ENCODE results near the gene TMEM248.
"Not testable (repeated sequence)": the region's sequence is repeated elsewhere in the genome, so short reads cannot be mapped to it uniquely, and the experiment has no call there.

Gene TMEM248

DNA sequence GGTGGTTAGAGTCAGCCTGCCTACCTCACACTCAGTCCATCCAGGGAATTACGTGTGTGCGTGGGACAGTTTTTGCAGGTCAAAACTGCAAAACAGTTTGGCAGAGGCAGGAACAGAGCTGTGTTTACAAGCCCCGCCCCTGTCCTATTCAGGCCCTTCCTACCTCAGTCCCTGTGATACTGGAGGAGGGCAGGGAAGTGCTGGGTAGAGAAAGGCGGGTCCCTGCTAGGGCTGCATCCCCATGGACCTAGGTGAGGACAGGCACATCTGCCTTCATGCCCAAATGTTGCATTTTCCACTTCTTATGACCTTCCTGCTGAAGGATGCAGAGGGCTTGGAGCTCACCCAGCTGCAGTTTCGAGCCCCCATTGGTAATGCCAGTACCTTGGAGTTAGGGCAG, 49.3 kb downstream of the TMEM248 start:
- no peak overlapping the region for H3K4me3 ChIP-seq (ENCODE audit: low read length)
- H2AFZ ChIP-seq (ENCODE audit: low read depth, low read length) = no peak overlapping the region
- H3K4me1 ChIP-seq (ENCODE audit: insufficient read depth, low read length) = no peaks in the 10 kb centered on the region
- H3K27me3 ChIP-seq (ENCODE audit: insufficient read depth, low read length) = no peaks in the 10 kb centered on the region
- H3K9me3 ChIP-seq (ENCODE audit: low read length) = no peaks in the 10 kb centered on the region
- no peaks in the 10 kb centered on the region for H3K36me3 ChIP-seq (ENCODE audit: insufficient read depth, low read length)

DNA sequence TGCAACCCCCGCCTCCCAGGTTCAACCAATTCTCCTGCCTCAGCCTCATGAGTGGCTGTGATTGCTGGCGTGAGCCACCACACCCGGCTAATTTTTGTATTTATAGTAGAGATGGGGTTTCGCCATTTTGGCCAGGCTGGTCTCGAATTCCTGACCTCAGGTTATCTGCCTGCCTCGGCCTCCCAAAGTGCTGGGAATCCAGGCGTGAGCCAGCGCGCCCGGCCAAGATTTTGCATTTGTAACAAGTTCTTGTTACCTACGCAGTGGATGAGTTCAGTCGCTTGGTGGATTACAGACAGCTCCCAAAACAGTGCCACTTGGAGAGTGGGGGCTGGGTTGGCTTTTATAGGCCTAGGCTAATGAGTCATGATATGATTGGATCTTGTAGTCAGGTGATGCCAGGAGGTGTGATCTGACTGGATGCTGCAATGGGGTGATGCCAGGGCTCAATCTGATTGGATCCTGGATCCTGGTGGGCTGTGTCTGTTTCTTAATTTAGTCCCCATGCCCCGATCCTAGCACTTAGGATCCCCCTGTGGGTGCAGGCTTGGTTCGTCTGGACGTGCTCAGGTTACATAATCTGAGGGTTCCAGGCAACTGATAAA, 54.1 kb downstream of the TMEM248 start:
- Histone ChIP-seq H2AFZ (ENCODE audit: low read depth, low read length) (no peak overlapping the region), H3K9me3 (ENCODE audit: low read length) (no peaks in the 10 kb centered on the region), H3K4me3 (ENCODE audit: low read length) (no peak overlapping the region), H3K4me1 (ENCODE audit: insufficient read depth, low read length) (no peaks in the 10 kb centered on the region), H3K36me3 (ENCODE audit: insufficient read depth, low read length) (no peaks in the 10 kb centered on the region), H3K27me3 (ENCODE audit: insufficient read depth, low read length) (no peaks in the 10 kb centered on the region)

GRCh38 chr7:66978312-66978711, 57.3 kb downstream of the TMEM248 start:
- H3K4me3 ChIP-seq (ENCODE audit: low read length); H3K9me3 ChIP-seq (ENCODE audit: low read length); H3K4me1 ChIP-seq (ENCODE audit: insufficient read depth, low read length); H3K27me3 ChIP-seq (ENCODE audit: insufficient read depth, low read length); H2AFZ ChIP-seq (ENCODE audit: low read depth, low read length); H3K36me3 ChIP-seq (ENCODE audit: insufficient read depth, low read length): not testable (repeated sequence)

DNA sequence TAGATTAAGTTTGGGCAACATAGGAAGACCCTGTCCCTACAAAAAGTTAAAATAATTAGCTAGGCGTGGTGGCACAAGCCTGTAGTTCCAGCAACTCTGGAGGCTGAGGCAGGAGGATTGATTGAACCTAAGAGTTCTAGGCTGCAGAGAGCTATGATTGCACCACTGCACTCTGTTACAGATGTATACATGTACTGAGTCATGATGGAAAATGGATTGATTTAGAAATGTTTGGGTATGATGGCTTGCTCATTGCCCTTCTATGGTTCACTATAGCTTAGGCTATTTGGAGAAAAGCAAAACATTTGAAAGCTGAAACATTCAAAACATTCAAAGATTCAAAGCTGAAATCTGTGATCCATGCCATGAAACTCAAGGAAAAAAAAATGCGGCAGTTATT, 58.0 kb downstream of the TMEM248 start:
- H3K4me3 ChIP-seq (ENCODE audit: low read length); H3K27me3 ChIP-seq (ENCODE audit: insufficient read depth, low read length); H2AFZ ChIP-seq (ENCODE audit: low read depth, low read length); H3K9me3 ChIP-seq (ENCODE audit: low read length); H3K4me1 ChIP-seq (ENCODE audit: insufficient read depth, low read length); H3K36me3 ChIP-seq (ENCODE audit: insufficient read depth, low read length): not testable (repeated sequence)

DNA sequence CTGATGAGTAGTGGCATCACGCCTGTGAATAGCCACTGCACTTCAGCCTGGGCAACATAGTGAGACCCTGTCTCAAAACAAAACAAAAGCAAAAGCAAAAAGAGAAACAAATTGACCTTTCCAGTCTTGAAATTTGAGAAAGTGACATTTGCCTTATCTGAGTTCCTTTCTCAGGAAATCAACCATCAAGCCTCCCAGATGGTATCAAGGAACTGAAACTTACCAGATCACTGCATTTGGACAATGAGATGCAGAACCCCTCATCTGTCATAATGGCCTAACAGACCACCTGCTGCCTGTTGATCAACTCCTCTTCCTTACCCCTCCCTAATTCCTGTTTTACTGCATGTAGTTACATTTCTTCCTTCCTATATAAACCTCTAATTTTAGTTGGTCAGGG, 59.3 kb downstream of the TMEM248 start:
- not testable (repeated sequence) for H2AFZ ChIP-seq (ENCODE audit: low read depth, low read length); H3K4me3 ChIP-seq (ENCODE audit: low read length); H3K9me3 ChIP-seq (ENCODE audit: low read length); H3K4me1 ChIP-seq (ENCODE audit: insufficient read depth, low read length); H3K27me3 ChIP-seq (ENCODE audit: insufficient read depth, low read length); H3K36me3 ChIP-seq (ENCODE audit: insufficient read depth, low read length)

DNA sequence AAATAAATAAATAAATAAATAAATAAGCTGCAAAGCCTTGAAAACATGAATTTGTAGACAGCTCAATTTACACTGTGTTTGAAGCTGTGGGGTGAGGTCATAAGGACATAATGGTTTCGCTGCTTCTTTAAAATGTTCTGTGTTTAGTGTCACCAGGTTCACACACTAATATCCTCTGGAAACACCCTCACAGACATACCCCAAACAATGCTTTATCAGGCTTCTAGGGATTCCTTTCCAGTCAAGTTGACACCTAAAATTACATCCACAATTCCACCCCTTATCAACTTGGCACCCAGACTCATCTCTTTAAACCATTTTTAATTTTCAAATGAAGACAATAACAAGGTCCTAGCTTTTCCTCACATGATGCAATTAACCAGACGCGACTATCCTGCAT, 68.5 kb downstream of the TMEM248 start:
- not testable (repeated sequence) for H3K4me3 ChIP-seq (ENCODE audit: low read length); H3K27me3 ChIP-seq (ENCODE audit: insufficient read depth, low read length); H3K4me1 ChIP-seq (ENCODE audit: insufficient read depth, low read length); H2AFZ ChIP-seq (ENCODE audit: low read depth, low read length); H3K9me3 ChIP-seq (ENCODE audit: low read length)
- H3K36me3 ChIP-seq (ENCODE audit: insufficient read depth, low read length) = peaks cover 23% of the 10 kb centered on the region

GRCh38 chr7:66994051-66994450, 73.0 kb downstream of the TMEM248 start:
- not testable (repeated sequence) for H3K4me1 ChIP-seq (ENCODE audit: insufficient read depth, low read length); H2AFZ ChIP-seq (ENCODE audit: low read depth, low read length); H3K27me3 ChIP-seq (ENCODE audit: insufficient read depth, low read length); H3K9me3 ChIP-seq (ENCODE audit: low read length)
- Histone ChIP-seq H3K4me3 (ENCODE audit: low read length) (peak overlapping the region; percentile 71), H3K36me3 (ENCODE audit: insufficient read depth, low read length) (peaks cover 16% of the 10 kb centered on the region)

GRCh38 chr7:66994691-66995049, 73.6 kb downstream of the TMEM248 start:
- peaks cover 16% of the 10 kb centered on the region for H3K36me3 ChIP-seq (ENCODE audit: insufficient read depth, low read length)
- H3K4me3 ChIP-seq (ENCODE audit: low read length) = peak overlapping the region; percentile 71
- not testable (repeated sequence) for H3K27me3 ChIP-seq (ENCODE audit: insufficient read depth, low read length); H3K9me3 ChIP-seq (ENCODE audit: low read length); H3K4me1 ChIP-seq (ENCODE audit: insufficient read depth, low read length)
- H2AFZ ChIP-seq (ENCODE audit: low read depth, low read length) = peak overlapping the region; percentile 12

GRCh38 chr7:66995050-66995776, 74.2 kb downstream of the TMEM248 start, which contains the start of gene SBDS:
Gene SBDS, minus strand, starts transcription at chr7:66995586. Its CDS starts 169 bp downstream, at chr7:66995417.
- peak within 1 kb of the TSS; percentile 88 for H3K4me3 ChIP-seq (ENCODE audit: low read length)
- H3K4me1 ChIP-seq (ENCODE audit: insufficient read depth, low read length); H3K27me3 ChIP-seq (ENCODE audit: insufficient read depth, low read length); H3K9me3 ChIP-seq (ENCODE audit: low read length): not testable (repeated sequence)
- H3K36me3 ChIP-seq (ENCODE audit: insufficient read depth, low read length) = peaks cover 16% of the 10 kb centered on the region
- H2AFZ ChIP-seq (ENCODE audit: low read depth, low read length) = peak within 1 kb of the TSS; percentile 16

DNA sequence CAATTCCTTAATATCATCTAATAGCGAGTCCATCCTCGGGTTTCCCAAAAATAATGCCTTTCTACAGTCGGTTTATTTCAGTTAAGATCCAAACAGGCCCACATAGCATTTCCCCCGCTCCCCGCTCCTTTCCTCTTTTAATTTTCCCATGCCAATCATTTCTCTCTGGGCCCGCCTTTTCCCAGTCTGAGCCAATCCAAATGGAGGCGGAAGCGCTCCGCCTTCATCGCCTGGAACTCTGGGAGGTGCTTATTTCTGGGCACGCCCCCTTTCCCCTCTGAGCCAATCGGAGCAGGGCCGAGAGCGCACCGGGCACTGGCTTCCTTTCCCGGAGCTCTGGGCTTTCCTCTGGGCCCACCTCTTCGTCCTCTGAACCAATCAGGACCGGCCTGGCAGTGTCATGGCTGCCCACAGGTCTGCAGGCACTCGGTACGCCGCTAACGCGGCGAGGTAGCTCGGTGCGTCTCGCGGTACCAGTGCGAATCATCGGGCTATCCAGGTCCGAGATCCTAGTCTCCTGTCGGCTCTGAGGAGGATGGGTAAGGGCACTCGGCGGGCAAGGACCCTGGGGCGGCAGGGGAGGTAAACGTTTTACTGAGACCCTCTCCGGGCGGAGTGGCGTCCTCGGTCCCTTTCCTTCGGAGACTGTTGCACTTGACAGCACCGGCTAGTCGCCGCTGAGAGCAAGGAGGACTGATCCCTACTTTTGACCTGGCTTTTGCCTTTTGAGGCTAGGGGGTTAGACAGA, 75.6 kb downstream of the TMEM248 start, which contains the start of gene TYW1:
Gene TYW1 (plus strand): TSS at position 390 of the 748 bp plus-strand sequence. CDS start 146 bp downstream, at position 536.
- not testable (repeated sequence) for H3K9me3 ChIP-seq (ENCODE audit: low read length); H3K4me1 ChIP-seq (ENCODE audit: insufficient read depth, low read length); H3K27me3 ChIP-seq (ENCODE audit: insufficient read depth, low read length)
- Histone ChIP-seq H3K4me3 (ENCODE audit: low read length) (peak within 1 kb of the TSS; percentile 88), H3K36me3 (ENCODE audit: insufficient read depth, low read length) (peaks cover 13% of the 10 kb centered on the region), H2AFZ (ENCODE audit: low read depth, low read length) (peak within 1 kb of the TSS; percentile 70)

GRCh38 chr7:67000601-67001258, 79.7 kb downstream of the TMEM248 start:
- not testable (repeated sequence) for H3K4me3 ChIP-seq (ENCODE audit: low read length); H3K36me3 ChIP-seq (ENCODE audit: insufficient read depth, low read length); H3K27me3 ChIP-seq (ENCODE audit: insufficient read depth, low read length); H3K4me1 ChIP-seq (ENCODE audit: insufficient read depth, low read length); H2AFZ ChIP-seq (ENCODE audit: low read depth, low read length); H3K9me3 ChIP-seq (ENCODE audit: low read length)

DNA sequence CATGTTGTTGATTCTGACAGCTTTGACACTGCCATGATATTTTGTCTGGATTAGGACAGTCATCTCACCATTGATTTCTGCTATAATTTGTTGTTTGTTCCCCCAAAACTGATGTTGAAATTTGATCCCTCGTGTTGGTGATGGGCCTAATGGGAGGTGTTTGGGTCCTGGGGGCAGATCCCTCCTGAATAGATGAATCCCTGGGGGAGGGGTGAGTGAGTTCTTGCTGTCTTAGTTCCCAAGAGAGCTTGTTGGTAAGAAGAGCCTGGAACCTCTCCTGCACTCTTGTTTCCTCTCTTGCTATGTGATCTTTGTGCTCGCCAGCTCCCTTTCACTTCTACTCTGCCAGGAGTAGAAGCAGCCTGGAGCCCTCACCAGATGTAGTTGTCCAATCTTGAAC, 83.1 kb downstream of the TMEM248 start:
- not testable (repeated sequence) for H3K4me1 ChIP-seq (ENCODE audit: insufficient read depth, low read length); H3K9me3 ChIP-seq (ENCODE audit: low read length); H2AFZ ChIP-seq (ENCODE audit: low read depth, low read length); H3K27me3 ChIP-seq (ENCODE audit: insufficient read depth, low read length); H3K4me3 ChIP-seq (ENCODE audit: low read length)
- peaks cover 11% of the 10 kb centered on the region for H3K36me3 ChIP-seq (ENCODE audit: insufficient read depth, low read length)

DNA sequence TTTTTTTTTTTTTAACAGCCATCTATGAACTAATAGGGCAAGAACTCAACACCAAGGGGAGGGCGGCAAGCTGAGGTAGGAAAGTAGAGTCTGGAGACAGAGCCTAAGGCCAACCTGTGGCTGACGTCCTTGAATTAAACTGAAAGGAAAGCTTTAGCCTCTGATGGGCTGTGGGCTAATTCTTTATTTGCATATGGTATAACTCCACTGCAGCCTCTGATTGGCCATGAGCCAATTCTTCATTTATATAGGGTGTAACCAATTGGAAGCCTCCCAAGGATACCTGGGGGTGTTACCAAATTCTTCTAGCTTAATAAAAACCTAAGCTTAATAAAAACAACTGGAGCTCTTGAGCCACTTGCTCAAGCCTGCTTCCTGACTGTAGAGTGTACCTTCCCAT, 85.9 kb downstream of the TMEM248 start:
- H3K9me3 ChIP-seq (ENCODE audit: low read length) = peaks cover 4% of the 10 kb centered on the region

More for the DNA sequence above, 85.9 kb downstream of the TMEM248 start:
- Histone ChIP-seq H3K27me3 (ENCODE audit: insufficient read depth, low read length) (no peaks in the 10 kb centered on the region), H2AFZ (ENCODE audit: low read depth, low read length) (no peak overlapping the region), H3K4me3 (ENCODE audit: low read length) (no peak overlapping the region), H3K36me3 (ENCODE audit: insufficient read depth, low read length) (peaks cover 21% of the 10 kb centered on the region), H3K4me1 (ENCODE audit: insufficient read depth, low read length) (peaks cover 2% of the 10 kb centered on the region)
